HepG2 (cell line): ENCODE measurements around the gene CRKL. TPM values are rescaled to one million over a fixed set of nuclear protein-coding genes. Genes with fewer than 3 reads are reported as not detected.
A peak's percentile ranks its signal among the peaks of the same experiment; 100 is the strongest.

Experiments
- ATRX ChIP-seq: sonication (generic); formaldehyde crosslinking; IDR thresholded peaks from 2 replicates; pipeline ENCODE4 v1.4.0; 2020; ENCODE audit warnings: missing genetic modification reagents, borderline replicate concordance
- CREB1 ChIP-seq, 2 experiments: fragments of 450-650 bp in 1 of 2; IDR thresholded peaks; 2 replicates each; pipeline ENCODE4 v1.6.1; 2016 to 2017; ENCODE audit warnings: control low read depth in 1 of 2, mild to moderate bottlenecking in 1 of 2, missing compliant biosample characterization in 1 of 2, missing genetic modification characterization in 1 of 2
- EEA1 ChIP-seq: sonication (generic); formaldehyde crosslinking; IDR thresholded peaks from 2 replicates; pipeline ENCODE4 v1.5.1; 2020; ENCODE audit warnings: mild to moderate bottlenecking, missing genetic modification reagents, borderline replicate concordance
- FLYWCH1 ChIP-seq: sonication (generic); formaldehyde crosslinking; IDR thresholded peaks from 2 replicates; pipeline ENCODE4 v1.8.1; 2023; ENCODE audit warnings: mild to moderate bottlenecking, missing genetic modification reagents
- FOXO1 ChIP-seq: sonication (generic); formaldehyde crosslinking; IDR thresholded peaks from 2 replicates; pipeline ENCODE4 v1.4.0; 2020; ENCODE audit warnings: missing genetic modification reagents
- HOXA5 ChIP-seq: sonication (generic); formaldehyde crosslinking; IDR thresholded peaks from 2 replicates; pipeline ENCODE4 v1.4.0; 2020; ENCODE audit warnings: missing genetic modification reagents
- KAT8 ChIP-seq: IDR thresholded peaks from 2 replicates; pipeline ENCODE4 v1.6.1; 2016; ENCODE audit warnings: missing genetic modification reagents, missing compliant biosample characterization
- MBD4 ChIP-seq: IDR thresholded peaks from 2 replicates; pipeline ENCODE4 v1.6.1; 2012; ENCODE audit warnings: low read length, inconsistent platforms, borderline replicate concordance
- NAIF1 ChIP-seq: sonication (generic); formaldehyde crosslinking; IDR thresholded peaks from 2 replicates; pipeline ENCODE4 v1.5.0; 2020; ENCODE audit warnings: mild to moderate bottlenecking, missing genetic modification reagents, borderline replicate concordance
- NFRKB ChIP-seq: fragments of 450-650 bp; IDR thresholded peaks from 2 replicates; pipeline ENCODE4 v1.6.1; 2017
- NFYB ChIP-seq: sonication (generic); formaldehyde crosslinking; IDR thresholded peaks from 2 replicates; pipeline ENCODE4 v1.4.0; 2020; ENCODE audit warnings: missing genetic modification reagents
- NRL ChIP-seq: sonication (generic); formaldehyde crosslinking; IDR thresholded peaks from 2 replicates; pipeline ENCODE4 v1.5.0; 2020; ENCODE audit warnings: missing genetic modification reagents, mild to moderate bottlenecking, moderate library complexity, borderline replicate concordance
- RERE ChIP-seq: IDR thresholded peaks from 2 replicates; pipeline ENCODE4 v1.6.1; 2016; ENCODE audit warnings: low read depth, missing genetic modification reagents, missing compliant biosample characterization
- TARDBP ChIP-seq: sonication (generic); formaldehyde crosslinking; IDR thresholded peaks from 2 replicates; pipeline ENCODE4 v1.8.0; 2022; ENCODE audit warnings: mild to moderate bottlenecking, missing genetic modification reagents
- ZMYM2 ChIP-seq: sonication (generic); formaldehyde crosslinking; IDR thresholded peaks from 2 replicates; pipeline ENCODE4 v1.8.0; 2022; ENCODE audit warnings: mild to moderate bottlenecking, missing genetic modification reagents
- ZNF10 ChIP-seq: sonication (generic); formaldehyde crosslinking; IDR thresholded peaks from 2 replicates; pipeline ENCODE4 v1.4.0; 2020; ENCODE audit warnings: mild to moderate bottlenecking, low read depth, missing genetic modification reagents, borderline replicate concordance
- ZNF589 ChIP-seq: sonication (generic); formaldehyde crosslinking; conservative IDR thresholded peaks from 2 replicates; pipeline ENCODE4 v1.8.0; 2022; ENCODE audit warnings: mild to moderate bottlenecking, moderate library complexity, missing genetic modification reagents
- ZNF619 ChIP-seq: sonication (generic); formaldehyde crosslinking; IDR thresholded peaks from 2 replicates; pipeline ENCODE4 v1.4.0; 2020; ENCODE audit warnings: mild to moderate bottlenecking, missing genetic modification reagents
- polyA plus RNA-seq, 8 experiments: library from polyadenylated mRNA; depleted of rRNA in 3 of 8; stranded (reverse) in 7 of 8; unstranded in 1 of 8; fragments of >200 nt; fragmentation: Illumina TruSeq in 4 of 8; extraction: Trizol in 4 of 8; gene quantifications; 2 replicates each; pipeline versions ENCODE4 v1.2.1 to v1.2.3, GENCODE V29; 2011 to 2016; ENCODE audit warnings: low read depth in 4 of 8, missing spikeins in 1 of 8, mixed read lengths in 1 of 8; ENCODE audit not compliant: insufficient read depth in 1 of 8
- total RNA-seq, 5 experiments: library from RNA; depleted of rRNA; stranded (reverse); fragments of >200 nt; fragmentation: Illumina TruSeq; extraction: Trizol; gene quantifications; 2 replicates each; pipeline ENCODE4 v1.2.3, GENCODE V29; 2016; ENCODE audit warnings: low read depth in 1 of 5
- TF ChIP-seq, protein P1 (sequence below): sonication (generic); formaldehyde crosslinking; IDR thresholded peaks from 2 replicates; pipeline ENCODE4 v1.4.0; 2020; ENCODE audit warnings: missing genetic modification reagents
- TF ChIP-seq, protein P2 (sequence below): sonication (generic); formaldehyde crosslinking; conservative IDR thresholded peaks from 2 replicates; pipeline ENCODE4 v1.4.0; 2020; ENCODE audit warnings: missing genetic modification reagents

CRKL gene
- total and polyA plus RNA-seq, 2 of the 13 experiments (the other 11 are each of a cell fraction or from before 2014, with no cell fraction given): 37.4 to 60.6 TPM

DNA sequence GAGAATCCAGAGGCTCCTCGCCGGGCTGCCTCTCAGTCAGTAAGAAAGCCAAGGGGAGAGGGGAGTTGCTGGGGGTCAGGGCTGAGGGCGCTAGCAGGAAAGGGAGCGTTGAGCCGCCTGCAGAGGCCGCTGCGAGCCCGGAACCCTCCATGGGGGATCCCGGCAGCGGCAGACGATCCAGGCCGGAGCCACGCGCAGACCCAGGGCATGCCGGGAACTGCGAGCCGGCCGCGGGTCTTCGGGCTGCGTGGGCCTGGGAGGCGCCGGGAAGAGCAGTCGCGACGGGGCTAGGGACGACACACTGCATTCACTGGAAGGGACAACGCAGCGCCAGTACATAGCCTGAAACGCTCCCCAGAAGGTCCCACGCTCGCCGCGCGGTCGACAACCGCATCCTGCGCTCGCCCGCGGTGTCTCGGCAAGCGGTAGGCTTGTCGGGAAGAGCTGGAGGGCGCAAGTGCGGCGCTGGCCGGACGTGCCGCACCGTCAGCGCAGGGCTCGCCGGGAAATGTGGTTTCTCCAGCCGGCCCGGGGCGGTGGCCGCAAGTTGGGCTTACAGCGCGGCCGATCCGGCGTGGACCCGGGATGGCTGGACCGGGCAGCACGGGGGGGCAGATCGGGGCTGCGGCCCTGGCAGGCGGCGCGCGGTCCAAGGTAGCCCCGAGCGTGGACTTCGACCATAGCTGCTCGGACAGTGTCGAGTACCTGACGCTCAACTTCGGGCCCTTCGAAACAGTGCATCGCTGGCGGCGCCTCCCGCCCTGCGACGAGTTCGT lies 64.8 kb downstream of the CRKL start, which contains the start of gene LZTR1 (continued):
- TF ChIP-seq RERE (CRISPR knock-in tag): peak; percentile 47
- TF ChIP-seq, protein P1, sequence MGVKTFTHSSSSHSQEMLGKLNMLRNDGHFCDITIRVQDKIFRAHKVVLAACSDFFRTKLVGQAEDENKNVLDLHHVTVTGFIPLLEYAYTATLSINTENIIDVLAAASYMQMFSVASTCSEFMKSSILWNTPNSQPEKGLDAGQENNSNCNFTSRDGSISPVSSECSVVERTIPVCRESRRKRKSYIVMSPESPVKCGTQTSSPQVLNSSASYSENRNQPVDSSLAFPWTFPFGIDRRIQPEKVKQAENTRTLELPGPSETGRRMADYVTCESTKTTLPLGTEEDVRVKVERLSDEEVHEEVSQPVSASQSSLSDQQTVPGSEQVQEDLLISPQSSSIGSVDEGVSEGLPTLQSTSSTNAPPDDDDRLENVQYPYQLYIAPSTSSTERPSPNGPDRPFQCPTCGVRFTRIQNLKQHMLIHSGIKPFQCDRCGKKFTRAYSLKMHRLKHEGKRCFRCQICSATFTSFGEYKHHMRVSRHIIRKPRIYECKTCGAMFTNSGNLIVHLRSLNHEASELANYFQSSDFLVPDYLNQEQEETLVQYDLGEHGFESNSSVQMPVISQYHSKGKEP: no peak; the same call in 1 of the 2 replicates
- TF ChIP-seq NRL (CRISPR knock-in tag): peak; percentile 95
- TF ChIP-seq ZMYM2 (CRISPR knock-in tag): no peak
- TF ChIP-seq MBD4: no peak
- peak; percentile 42 for TF ChIP-seq NFYB (CRISPR knock-in tag)
- TF ChIP-seq, protein P2, sequence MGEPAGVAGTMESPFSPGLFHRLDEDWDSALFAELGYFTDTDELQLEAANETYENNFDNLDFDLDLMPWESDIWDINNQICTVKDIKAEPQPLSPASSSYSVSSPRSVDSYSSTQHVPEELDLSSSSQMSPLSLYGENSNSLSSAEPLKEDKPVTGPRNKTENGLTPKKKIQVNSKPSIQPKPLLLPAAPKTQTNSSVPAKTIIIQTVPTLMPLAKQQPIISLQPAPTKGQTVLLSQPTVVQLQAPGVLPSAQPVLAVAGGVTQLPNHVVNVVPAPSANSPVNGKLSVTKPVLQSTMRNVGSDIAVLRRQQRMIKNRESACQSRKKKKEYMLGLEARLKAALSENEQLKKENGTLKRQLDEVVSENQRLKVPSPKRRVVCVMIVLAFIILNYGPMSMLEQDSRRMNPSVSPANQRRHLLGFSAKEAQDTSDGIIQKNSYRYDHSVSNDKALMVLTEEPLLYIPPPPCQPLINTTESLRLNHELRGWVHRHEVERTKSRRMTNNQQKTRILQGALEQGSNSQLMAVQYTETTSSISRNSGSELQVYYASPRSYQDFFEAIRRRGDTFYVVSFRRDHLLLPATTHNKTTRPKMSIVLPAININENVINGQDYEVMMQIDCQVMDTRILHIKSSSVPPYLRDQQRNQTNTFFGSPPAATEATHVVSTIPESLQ: no peak
- TF ChIP-seq ZNF619 (CRISPR knock-in tag): peak; percentile 38; the same call in 1 of the 2 replicates
- no peak for TF ChIP-seq NFRKB
- peak; percentile 71; the same call in 1 of the 2 replicates for TF ChIP-seq NAIF1 (CRISPR knock-in tag)
- TF ChIP-seq EEA1 (CRISPR knock-in tag): peak; percentile 94; the same call in 1 of the 2 replicates
- TF ChIP-seq ZNF589: no peak; the same call in 1 of the 2 replicates
- no peak for TF ChIP-seq FLYWCH1
- TF ChIP-seq KAT8: peak; percentile 93
- peak; percentile 85 for TF ChIP-seq HOXA5 (CRISPR knock-in tag)
- no peak for TF ChIP-seq ZNF10 (CRISPR knock-in tag)
- peak; percentile 51; the same call in 1 of the 2 replicates for TF ChIP-seq CREB1 (IDR thresholded peaks at IDR 0.05)
- peak; percentile 67; the same call in 1 of the 2 replicates for TF ChIP-seq CREB1 (CRISPR knock-in tag; IDR thresholded peaks at IDR 0.05)
- TF ChIP-seq FOXO1 (CRISPR knock-in tag): peak; percentile 65; the same call in 1 of the 2 replicates
- TF ChIP-seq TARDBP (CRISPR knock-in tag): peak; percentile 96
- no peak for TF ChIP-seq ATRX
